Femur (tissue), 1 donor: ENCODE measurements around the gene ABHD12B.

Source experiments
- DNase-seq: peaks from one replicate; pipeline ENCODE4 v3.0.0-alpha.2; 2017

The ABHD12B gene

DNA sequence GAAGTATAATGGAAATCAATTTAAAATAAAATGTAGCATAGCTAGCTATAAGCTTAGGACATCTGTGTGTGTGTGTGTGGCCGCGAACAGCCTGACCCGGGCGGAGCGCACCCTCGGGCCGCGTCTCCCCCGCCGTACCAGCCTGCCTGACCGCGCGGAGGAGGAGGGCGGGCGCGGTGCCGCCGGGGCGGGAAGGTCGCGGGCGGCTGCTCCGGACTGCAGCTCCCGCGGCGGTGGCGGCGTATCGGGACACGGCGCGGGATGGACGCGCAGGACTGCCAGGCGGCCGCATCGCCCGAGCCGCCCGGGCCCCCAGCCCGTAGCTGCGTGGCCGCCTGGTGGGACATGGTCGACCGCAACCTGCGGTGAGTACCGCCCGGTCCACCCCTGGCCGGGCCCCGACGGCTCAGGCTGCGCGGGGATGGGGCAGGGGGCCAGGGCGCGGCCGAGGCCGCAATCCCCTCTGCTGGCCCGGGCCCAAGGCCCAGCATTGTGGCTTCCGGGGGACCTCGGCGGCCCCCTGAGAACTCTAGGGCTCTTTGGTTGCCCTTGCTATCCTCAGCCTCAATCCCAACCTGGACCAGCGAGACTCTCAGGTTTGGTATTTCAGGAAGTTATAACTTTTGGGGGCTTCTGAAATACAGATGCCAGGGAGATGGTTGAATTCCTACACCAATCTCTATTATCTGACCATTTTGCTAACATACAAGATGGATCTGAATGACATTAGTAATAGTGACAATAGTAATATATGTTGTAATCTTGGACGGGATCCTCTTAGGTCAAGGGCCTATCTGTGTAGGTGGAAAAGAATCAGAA, at the start of gene ABHD12B:
ABHD12B (plus strand) TSS at position 140 of the 819 bp plus-strand sequence; CDS start at position 262, 122 bp downstream.
- peak; percentile 24 for DNase-seq

DNA sequence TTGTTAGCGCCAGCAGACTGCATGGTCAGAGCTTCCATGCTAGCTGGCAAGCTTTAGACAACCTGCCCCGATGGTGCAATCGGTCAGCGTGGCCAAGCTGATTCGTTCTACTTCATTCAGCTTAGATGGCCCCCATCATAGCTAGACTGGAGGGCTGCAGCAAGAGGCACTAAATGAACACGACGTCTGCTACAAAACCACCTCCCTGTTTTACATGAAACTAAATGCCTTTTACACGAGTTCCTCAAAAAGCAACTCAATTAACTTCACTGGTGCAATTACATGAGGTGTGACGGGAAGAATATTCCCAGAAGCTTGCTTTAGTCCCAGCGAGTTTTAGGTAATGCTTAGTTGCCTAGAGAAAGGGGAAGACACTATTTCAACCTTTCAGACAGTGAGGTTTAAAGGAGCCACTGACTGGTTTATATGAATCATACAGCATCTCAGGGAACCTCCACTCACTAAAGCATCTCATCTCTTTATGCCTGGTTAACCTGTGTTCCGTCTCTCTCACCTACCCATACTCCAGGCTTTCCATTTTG, 49.3 kb upstream of the ABHD12B start:
- no peak for DNase-seq

DNA sequence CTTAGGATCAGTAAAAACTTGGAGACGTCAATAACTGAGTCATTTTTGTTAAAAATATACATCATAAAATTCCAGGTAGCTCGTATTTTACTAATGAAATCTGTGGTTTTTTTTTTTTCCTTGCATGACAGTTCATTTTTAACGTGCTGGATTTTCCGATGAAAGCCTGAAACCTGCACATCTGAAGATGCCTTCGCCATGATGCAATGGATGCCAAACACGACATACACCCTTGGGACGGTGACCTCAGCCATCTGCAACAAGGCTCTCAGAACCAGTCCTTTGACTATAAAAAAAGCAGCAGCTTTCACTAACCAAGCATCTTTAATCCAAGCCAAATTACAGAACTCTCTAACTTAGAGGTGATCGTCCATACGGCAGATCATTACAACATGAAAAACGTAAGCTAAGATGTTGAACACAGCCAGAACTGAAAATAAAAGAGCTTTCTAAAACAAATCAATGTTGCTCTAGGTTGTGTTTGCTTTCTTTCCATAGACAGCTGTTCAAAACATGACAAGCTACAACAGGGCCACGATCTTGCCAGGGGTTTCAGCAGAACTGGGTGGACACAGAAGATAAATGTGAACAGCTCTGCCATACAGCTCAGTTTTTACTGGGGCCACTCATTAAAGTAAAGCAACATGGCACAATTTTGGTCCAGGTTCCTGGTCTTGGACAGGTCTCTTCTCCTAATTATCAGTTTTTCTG, 48.6 kb upstream of the ABHD12B start:
- no peak for DNase-seq

- no peak for DNase-seq
Observed at GRCh38 chr14:50823762-50824636, 47.9 kb upstream of the ABHD12B start.

GRCh38 chr14:50825307-50825706, 46.5 kb upstream of the ABHD12B start:
- no peak for DNase-seq

GRCh38 chr14:50826681-50827080, 45.2 kb upstream of the ABHD12B start:
- no peak for DNase-seq

DNA sequence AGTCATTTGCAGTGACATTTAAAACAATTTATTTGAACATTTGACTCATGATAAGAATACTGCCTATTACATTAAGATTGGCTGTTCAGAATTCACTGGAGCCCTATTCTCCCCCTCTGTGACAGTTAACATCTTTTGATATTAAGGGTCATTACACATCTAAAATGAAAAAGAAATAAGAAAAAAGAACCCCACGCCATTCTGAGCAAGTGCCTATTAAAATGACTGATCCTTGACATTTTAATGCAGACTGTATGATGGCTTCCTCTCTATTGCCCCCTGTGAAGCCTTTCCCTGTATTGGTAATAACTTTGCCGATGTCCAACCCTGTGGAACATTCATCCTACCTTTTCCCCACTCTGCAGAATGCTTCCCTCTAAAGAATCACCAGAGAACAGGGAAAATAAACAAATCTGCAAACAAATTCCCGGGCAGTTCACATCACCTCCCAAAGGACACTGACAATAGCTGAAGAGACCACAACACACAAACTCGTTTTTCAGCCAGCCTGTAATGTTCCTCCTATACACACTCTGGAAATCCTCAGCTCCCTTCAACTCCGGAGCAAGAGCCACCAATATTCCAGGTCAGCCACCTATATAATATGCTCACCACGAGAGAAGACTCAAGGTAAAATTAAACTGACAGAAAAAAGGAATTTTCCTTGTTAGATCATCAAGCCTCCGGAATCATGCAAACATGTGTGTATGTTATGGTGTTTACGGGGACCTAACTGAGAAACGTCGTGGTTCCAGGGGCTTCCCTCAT, 42.9 kb upstream of the ABHD12B start:
- no peak for DNase-seq

DNA sequence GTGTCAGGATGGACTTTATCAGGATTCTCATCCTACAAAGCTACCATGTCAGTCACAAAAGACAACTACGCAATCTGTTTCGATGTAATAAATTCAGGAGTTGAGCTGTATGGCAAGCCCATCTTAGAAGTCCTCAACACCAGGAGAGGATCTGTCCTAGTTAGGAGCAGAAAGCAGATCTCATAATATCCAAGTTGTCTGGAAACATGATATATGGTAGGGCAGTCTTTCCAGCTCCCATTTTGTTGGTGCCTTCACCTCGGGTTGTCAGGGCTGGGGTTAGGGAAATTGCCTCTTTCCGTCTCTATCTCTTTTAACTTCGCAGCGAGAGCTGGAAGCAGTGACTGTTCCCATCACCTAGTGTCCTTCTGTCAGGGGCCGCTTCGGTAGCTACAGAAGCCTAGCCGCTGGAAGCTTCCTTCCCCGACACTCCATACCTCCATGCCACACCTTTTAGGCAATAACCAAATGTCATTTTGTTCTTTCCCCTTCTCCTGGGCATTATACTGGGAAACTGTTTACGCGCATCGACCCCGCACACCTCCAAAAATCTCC, 42.3 kb upstream of the ABHD12B start:
- no peak for DNase-seq

DNA sequence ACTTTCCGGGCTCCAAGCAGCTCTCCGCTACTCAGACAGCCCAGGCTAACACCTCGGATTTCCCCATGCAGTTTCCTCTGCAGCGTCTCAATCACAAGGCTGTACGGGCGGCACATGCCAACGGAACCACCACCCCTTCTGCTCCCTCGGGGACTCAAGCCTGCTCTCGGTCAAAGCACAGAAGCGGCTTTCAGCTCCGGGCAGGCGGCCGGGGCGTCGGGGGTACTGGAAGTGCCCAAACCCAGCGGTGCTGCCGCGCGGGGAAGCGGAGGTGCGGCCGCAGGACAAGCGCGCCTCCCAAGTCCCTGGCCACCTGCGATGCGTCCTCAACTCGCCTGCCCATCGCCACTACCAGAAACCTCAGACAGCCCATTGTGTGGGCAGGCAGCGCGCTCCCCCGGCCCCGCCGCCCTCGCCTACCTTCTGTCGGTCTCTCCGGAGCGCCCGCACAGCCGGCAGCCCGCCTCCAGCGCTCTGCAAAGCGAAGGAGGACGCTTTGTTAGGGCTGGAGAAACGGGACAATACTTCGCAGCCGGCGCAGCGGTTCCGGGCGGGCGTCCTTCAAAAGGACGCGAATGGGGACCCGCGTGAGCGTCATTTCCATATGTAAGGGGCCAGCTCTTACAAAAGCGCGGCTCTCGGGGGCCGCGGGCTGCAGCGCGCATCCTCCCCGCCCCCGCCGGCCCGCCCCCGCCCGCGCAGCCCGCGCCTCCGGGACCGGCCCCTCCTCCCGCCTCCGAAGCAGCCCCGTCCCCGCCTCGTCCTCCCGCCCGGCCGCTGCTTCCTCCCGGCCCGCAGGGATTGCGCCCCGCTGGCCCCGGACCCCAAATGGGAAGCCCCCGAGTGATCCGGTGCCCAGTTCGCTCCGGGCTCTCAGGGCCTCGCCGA, 41.6 kb upstream of the ABHD12B start:
- peak; percentile 73 for DNase-seq

DNA sequence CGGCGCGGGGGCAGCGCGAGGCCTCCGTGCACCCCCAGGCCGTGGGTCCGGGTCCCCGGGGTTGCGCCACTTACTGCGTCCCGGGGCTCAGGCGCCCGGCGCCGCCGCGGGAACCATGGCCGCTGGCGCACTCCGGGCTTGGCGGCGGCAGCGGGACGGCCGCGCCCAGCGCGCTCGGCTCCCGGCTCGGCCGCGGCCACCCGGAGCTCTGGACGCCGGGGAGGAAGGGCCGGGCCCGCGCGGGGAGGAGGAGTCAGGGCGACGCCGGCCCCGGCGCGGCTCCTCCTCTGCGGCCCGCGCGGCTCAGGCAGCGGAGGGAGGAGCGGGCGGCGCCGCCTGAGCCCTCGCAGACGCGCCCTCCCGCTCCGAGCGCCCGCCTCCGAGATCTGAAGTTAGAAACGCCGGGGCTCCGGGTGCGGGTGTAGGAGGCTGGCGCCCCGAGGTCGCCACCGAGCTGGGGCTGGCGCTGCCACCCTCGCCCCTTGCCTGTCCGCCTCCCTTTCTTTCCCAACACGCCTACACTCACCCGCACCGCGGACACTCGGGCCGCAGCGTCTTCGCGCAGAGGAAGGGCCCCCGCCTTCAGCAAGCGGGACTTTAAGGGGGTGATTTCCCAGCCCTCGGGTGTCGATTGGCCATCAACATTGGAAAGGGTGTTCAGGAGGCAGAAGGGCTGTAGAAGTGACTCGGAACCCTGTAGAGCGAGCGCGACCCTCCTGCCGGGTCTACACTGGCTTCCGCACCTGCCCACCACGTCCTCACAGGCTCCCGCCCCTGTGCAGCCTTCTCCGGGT, 40.7 kb upstream of the ABHD12B start, which contains the start of gene NIN:
NIN (minus strand) TSS at position 231 of the 794 bp plus-strand sequence. CDS start 9,106 bp downstream, outside the sequence.
- DNase-seq: peak; percentile 84

DNA sequence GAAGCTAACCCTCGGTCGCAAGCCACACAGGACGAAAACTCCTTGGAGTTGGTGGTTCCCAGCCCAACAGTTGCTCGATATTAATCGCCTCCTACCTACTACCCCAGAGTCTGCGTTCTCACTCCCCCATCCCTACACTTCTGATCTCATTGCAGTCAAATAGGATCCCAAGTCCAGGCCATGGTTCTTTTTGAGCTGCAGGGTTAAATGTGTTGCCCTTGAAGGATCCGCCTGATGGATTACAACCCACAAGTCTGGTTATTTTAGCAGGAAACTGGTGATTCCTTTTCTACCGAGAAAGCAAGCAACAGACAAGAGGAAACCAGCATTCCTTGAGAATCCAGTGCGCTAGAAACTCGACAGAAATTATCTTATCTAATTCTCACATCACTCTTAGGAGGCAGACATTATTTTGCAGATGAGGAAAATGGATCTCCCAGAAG, 40.1 kb upstream of the ABHD12B start:
- DNase-seq: no peak

DNA sequence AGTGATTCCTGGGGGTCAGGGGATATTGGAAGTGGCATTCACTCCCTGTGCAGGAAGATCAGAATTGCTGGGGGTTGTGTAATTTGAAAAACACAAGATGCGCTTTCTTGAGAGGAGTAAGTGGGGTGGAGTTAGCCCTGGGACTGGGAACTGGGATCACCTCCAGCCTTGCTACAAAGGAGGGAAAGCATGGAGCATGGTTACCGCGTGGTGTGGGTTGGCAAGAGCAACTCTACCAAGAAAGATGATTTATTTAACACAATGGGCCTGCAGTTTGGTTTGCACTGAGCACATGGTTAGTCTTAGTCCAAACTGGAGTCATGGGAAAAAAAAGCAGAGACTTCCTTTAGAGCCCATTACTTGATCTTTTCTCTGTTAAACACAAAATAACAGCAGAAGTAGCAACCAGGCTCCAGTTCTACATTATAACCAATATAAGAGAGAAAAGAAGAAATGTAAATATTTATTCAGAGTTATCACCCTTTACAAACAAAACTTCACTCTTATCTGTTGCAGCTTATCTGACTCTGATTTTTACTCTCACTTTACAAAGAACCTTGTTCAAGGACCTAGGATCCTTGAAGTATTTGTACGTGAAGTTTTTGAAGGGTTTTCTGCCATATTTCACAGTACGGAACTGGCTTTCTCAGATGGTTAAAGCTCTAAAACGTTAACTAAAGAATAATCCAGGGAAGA, 38.8 kb upstream of the ABHD12B start:
- DNase-seq: no peak

GRCh38 chr14:50834802-50835276, 37.0 kb upstream of the ABHD12B start:
- DNase-seq: no peak

DNA sequence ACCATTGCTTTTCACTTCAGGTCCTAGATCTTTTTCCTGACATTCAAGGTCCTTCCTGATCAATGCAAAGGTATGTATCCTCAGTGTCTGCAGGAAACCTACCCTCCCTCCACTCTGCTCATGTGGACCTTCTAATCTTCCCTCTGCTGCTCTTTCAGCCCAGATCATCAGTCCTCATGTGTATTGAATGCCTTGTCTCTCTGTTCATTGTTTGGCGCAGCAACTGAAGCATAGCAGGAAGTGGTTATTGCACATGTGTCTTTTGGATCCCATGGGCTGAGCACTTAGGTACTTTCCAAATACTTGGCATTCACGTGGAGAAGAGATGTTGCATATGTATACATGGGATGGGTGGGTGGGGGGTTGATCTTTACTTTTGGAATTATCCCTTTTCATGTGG, 36.6 kb upstream of the ABHD12B start:
- DNase-seq: no peak

- DNase-seq: no peak
Observed at GRCh38 chr14:50836515-50836914, 35.3 kb upstream of the ABHD12B start.

- DNase-seq: no peak
Observed at GRCh38 chr14:50837271-50837670, 34.6 kb upstream of the ABHD12B start.

DNA sequence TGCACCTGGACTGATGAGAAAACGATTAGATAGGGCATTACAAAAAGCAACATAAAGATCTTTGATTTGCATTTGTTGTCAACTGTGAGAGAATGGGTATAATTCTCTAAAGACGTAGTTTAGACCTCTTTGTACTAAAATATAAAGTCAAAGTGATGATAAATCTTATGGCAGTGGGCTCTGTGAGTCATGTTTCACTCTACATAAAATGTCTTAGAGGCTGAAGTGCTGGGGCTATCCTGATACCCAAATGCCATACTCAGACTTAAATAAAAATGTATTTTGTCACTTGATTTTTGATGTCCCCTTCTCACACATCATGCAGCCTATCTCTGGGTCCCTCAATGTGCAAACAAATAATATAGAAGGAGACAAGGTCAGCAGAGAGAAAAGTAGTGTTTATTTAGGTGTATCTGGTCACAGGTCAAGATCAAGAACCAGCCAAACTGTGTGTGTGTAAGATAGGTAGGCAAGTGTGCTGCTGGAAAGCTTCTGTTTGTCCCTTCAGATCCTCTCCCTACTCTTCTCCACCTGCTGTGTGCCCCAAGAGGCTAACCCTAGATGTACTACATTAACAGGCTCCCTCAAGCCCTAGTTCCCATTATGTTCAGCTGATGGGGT, 33.9 kb upstream of the ABHD12B start:
- DNase-seq: no peak

GRCh38 chr14:50839048-50839447, 32.8 kb upstream of the ABHD12B start:
- DNase-seq: no peak
